CD4-positive, alpha-beta memory T cell (primary cell): Measurements from ENCODE around the gene DDX54. TPM values are rescaled to one million over a fixed set of nuclear protein-coding genes. Genes with fewer than 3 reads are reported as not detected.
"Not testable (repeated sequence)": the region's sequence is repeated elsewhere in the genome, so short reads cannot be mapped to it uniquely, and the experiment has no call there.

Source experiments
- CTCF ChIA-PET: fragments of 350-600 bp; sonication (Branson Sonifier 250); formaldehyde crosslinking; loops from one replicate; lab custom pipeline; 2021; ENCODE audit warnings: inconsistent platforms; ENCODE audit not compliant: partially characterized antibody; lab: Charles Lee
- POLR2A ChIA-PET: fragments of 350-600 bp; sonication (Branson Sonifier 250); formaldehyde crosslinking; loops from one replicate; lab custom pipeline; 2021; ENCODE audit not compliant: partially characterized antibody; lab: Charles Lee
- DNase-seq, 5 donors: peaks; one replicate each; pipeline versions ENCODE4 v3.0.0 to v3.0.0-alpha.2; 2020 to 2022; ENCODE audit warnings: mixed read lengths in 1 of 5
- H3K27ac ChIP-seq: one replicate; pipeline ENCODE4 v1.7.0; 2013; ENCODE audit warnings: low read depth, low read length
- H3K27me3 ChIP-seq: 2 replicates; pipeline ENCODE4 v1.7.0; 2013; ENCODE audit warnings: mild to moderate bottlenecking, low read length, moderate library complexity; ENCODE audit not compliant: insufficient read depth
- H3K36me3 ChIP-seq: 2 replicates; pipeline ENCODE4 v1.7.0; 2013; ENCODE audit warnings: mild to moderate bottlenecking, low read length, moderate library complexity; ENCODE audit not compliant: insufficient read depth
- H3K4me1 ChIP-seq: 2 replicates; pipeline ENCODE4 v1.7.0; 2013; ENCODE audit warnings: mild to moderate bottlenecking, low read length, moderate library complexity; ENCODE audit not compliant: insufficient read depth
- H3K4me3 ChIP-seq, 2 donors: one replicate each; pipeline ENCODE4 v1.7.0; 2013; ENCODE audit warnings: low read length in 2 of 2, mild to moderate bottlenecking in 1 of 2
- H3K9me3 ChIP-seq, 2 donors: one replicate each; pipeline ENCODE4 v1.7.0; 2013; ENCODE audit warnings: low read length in 2 of 2, control low read depth in 1 of 2; ENCODE audit not compliant: control insufficient read depth in 1 of 2
- H3K27ac Mint-ChIP-seq, 7 donors: one replicate each; pipeline ENCODE4 v1.8.0; 2020 to 2021; ENCODE audit warnings: mixed read lengths in 7 of 7, mild to moderate bottlenecking in 6 of 7, inconsistent platforms in 3 of 7, moderate library complexity in 3 of 7
- H3K27me3 Mint-ChIP-seq, 2 donors: one replicate each; pipeline ENCODE4 v1.8.0; 2020 to 2021; ENCODE audit warnings: mixed read lengths in 2 of 2
- H3K36me3 Mint-ChIP-seq, 2 donors: one replicate each; pipeline ENCODE4 v1.8.0; 2020 to 2021; ENCODE audit warnings: mixed read lengths in 2 of 2, inconsistent platforms in 1 of 2, mild to moderate bottlenecking in 1 of 2
- H3K4me1 Mint-ChIP-seq, 4 donors: one replicate each; pipeline ENCODE4 v1.8.0; 2020 to 2021; ENCODE audit warnings: mixed read lengths in 4 of 4, mild to moderate bottlenecking in 1 of 4
- H3K4me3 Mint-ChIP-seq, 8 donors: one replicate each; pipeline ENCODE4 v1.8.0; 2020 to 2021; ENCODE audit warnings: mixed read lengths in 8 of 8, mild to moderate bottlenecking in 7 of 8, moderate library complexity in 6 of 8, inconsistent platforms in 3 of 8
- H3K9me3 Mint-ChIP-seq, 8 donors: one replicate each; pipeline ENCODE4 v1.8.0; 2020 to 2021; ENCODE audit warnings: mixed read lengths in 8 of 8, mild to moderate bottlenecking in 5 of 8, inconsistent platforms in 3 of 8, moderate library complexity in 1 of 8
- intact Hi-C: fragments of 100-400 bp; cut with micrococcal nuclease; formaldehyde crosslinking; loops from one replicate; pipeline ENCODE4 v1.15.1; 2023
- polyA plus RNA-seq, 2 donors: library from polyadenylated mRNA; unstranded; fragments of 300-500 nt; fragmentation: Illumina TruSeq; gene quantifications; one replicate each; pipeline ENCODE4 v1.2.3, GENCODE V29; 2021
- total RNA-seq, 2 experiments: library from RNA; stranded (reverse); gene quantifications; one replicate each; pipeline ENCODE4 v1.2.3, GENCODE V29; 2021

The DDX54 gene
- total and polyA plus RNA-seq, 4 experiments from 2014 or later: 9.9 to 69.4 (median 52.3) TPM

GRCh38 chr12:113128802-113129663 is 56.2 kb downstream of the DDX54 start:
- Histone ChIP-seq H3K27me3 (no peaks in the 10 kb centered on the region), H3K4me3 (no peak overlapping the region), H3K4me1 (no peaks in the 10 kb centered on the region), H3K36me3 (no peaks in the 10 kb centered on the region), H3K27ac (no peak overlapping the region), H3K9me3 (no peaks in the 10 kb centered on the region)
- Mint-ChIP-seq H3K36me3 (no peaks in the 10 kb centered on the region), H3K27me3 (peaks cover 0 to 4% of the 10 kb centered on the region in 2 donors), H3K4me1 (peaks cover 0 to 6% (median 4%) of the 10 kb centered on the region in 4 donors), H3K27ac (peak overlapping the region in 4 of 7 donors; percentile 50 to 75 (median 60)), H3K9me3 (no peaks in the 10 kb centered on the region), H3K4me3 (no peak overlapping the region)
- ChIA-PET CTCF (interaction anchor here (1.8 kb wide), 1 partner anchor 45 kb away, joined by 4 read pairs; no protein-coding TSS in a partner anchor), POLR2A (no interaction called here)
- intact Hi-C loops: no loop called here
- DNase-seq: no peak

- no peak for DNase-seq
- Histone ChIP-seq H3K4me1 (no peaks in the 10 kb centered on the region), H3K4me3 (no peak overlapping the region), H3K27me3 (no peaks in the 10 kb centered on the region), H3K9me3 (no peaks in the 10 kb centered on the region), H3K27ac (no peak overlapping the region), H3K36me3 (no peaks in the 10 kb centered on the region)
- Mint-ChIP-seq H3K36me3 (no peaks in the 10 kb centered on the region), H3K4me3 (no peak overlapping the region), H3K9me3 (peaks cover 0 to 8% (median 4%) of the 10 kb centered on the region in 8 donors), H3K27me3 (peaks cover 0 to 4% of the 10 kb centered on the region in 2 donors), H3K4me1 (peaks cover 0 to 6% (median 4%) of the 10 kb centered on the region in 4 donors), H3K27ac (no peak overlapping the region)
- intact Hi-C loops: no loop called here
- ChIA-PET CTCF (no interaction called here), POLR2A (no interaction called here)
Observed at GRCh38 chr12:113127791-113128199, 57.5 kb downstream of the DDX54 start.

GRCh38 chr12:113120670-113121370 is 64.5 kb downstream of the DDX54 start:
- H3K27ac Mint-ChIP-seq: no peak overlapping the region
- no peak for DNase-seq
- no peak overlapping the region for H3K4me3 Mint-ChIP-seq
- ChIA-PET CTCF (interaction anchor here (0.8 to 1.1 kb wide), 2 partner anchors 53 to 72 kb away, joined by 3 read pairs; no protein-coding TSS in a partner anchor), POLR2A (no interaction called here)
- Histone ChIP-seq H3K4me3 (no peak overlapping the region), H3K27ac (no peak overlapping the region), H3K9me3 (no peaks in the 10 kb centered on the region), H3K27me3 (no peaks in the 10 kb centered on the region), H3K36me3 (no peaks in the 10 kb centered on the region), H3K4me1 (no peaks in the 10 kb centered on the region)
- H3K36me3 Mint-ChIP-seq: no peaks in the 10 kb centered on the region
- no peaks in the 10 kb centered on the region for H3K4me1 Mint-ChIP-seq
- intact Hi-C loops: no loop called here
- peaks cover 2% of the 10 kb centered on the region in 2 donors for H3K27me3 Mint-ChIP-seq
- H3K9me3 Mint-ChIP-seq: peaks cover 0 to 10% (median 4%) of the 10 kb centered on the region in 8 donors

- DNase-seq: no peak
- Histone ChIP-seq H3K36me3 (no peaks in the 10 kb centered on the region), H3K27me3 (no peaks in the 10 kb centered on the region), H3K4me3 (no peak overlapping the region), H3K9me3 (no peaks in the 10 kb centered on the region), H3K4me1 (no peaks in the 10 kb centered on the region), H3K27ac (no peak overlapping the region)
- no peak overlapping the region for H3K4me3 Mint-ChIP-seq
- no peaks in the 10 kb centered on the region for H3K36me3 Mint-ChIP-seq
- H3K27ac Mint-ChIP-seq: peak overlapping the region in 1 of 7 donors; percentile 57
- no peaks in the 10 kb centered on the region for H3K4me1 Mint-ChIP-seq
- CTCF ChIA-PET: interaction anchor here (1.1 kb wide), 1 partner anchor 71 kb away, joined by 3 read pairs; no protein-coding TSS in a partner anchor
- H3K27me3 Mint-ChIP-seq: peaks cover 2% of the 10 kb centered on the region in 2 donors
- POLR2A ChIA-PET: no interaction called here
- peaks cover 0 to 10% (median 4%) of the 10 kb centered on the region in 8 donors for H3K9me3 Mint-ChIP-seq
- intact Hi-C loops: no loop called here
Observed at GRCh38 chr12:113119980-113120669, 65.2 kb downstream of the DDX54 start.

DNA sequence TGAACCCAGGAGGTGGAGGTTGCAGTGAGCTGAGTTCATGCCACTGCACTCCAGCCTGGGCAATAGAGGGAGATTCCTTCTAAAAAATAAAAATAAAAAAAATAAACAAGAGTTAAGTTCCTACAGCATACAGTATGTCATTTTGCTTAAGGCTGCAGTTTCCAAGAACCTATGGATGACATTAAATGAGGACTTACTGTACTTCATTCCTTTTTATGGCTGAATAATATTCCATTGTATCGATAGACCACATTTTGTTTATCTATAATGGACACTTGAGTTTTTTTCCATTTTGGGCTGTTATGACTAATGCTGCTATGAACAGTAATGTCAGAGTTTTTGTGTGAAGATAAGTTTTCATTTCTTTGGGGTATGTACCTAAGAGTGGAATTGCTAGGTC is 67.1 kb downstream of the DDX54 start:
- POLR2A ChIA-PET: no interaction called here
- no peak overlapping the region for H3K27ac Mint-ChIP-seq
- DNase-seq: no peak
- H3K4me1 ChIP-seq: no peaks in the 10 kb centered on the region
- no peaks in the 10 kb centered on the region for H3K36me3 ChIP-seq
- no peaks in the 10 kb centered on the region for H3K4me1 Mint-ChIP-seq
- CTCF ChIA-PET: no interaction called here
- H3K36me3 Mint-ChIP-seq: no peaks in the 10 kb centered on the region
- no peak overlapping the region for H3K4me3 ChIP-seq
- H3K4me3 Mint-ChIP-seq: no peak overlapping the region
- H3K27me3 Mint-ChIP-seq: peaks cover 2% of the 10 kb centered on the region in 2 donors
- no peak overlapping the region for H3K27ac ChIP-seq
- H3K27me3 ChIP-seq: no peaks in the 10 kb centered on the region
- intact Hi-C loops: no loop called here
- H3K9me3 ChIP-seq: no peaks in the 10 kb centered on the region
- H3K9me3 Mint-ChIP-seq: peaks cover 0 to 7% (median 1%) of the 10 kb centered on the region in 8 donors

GRCh38 chr12:113117684-113118083 is 67.6 kb downstream of the DDX54 start:
- H3K27ac ChIP-seq, H3K27ac Mint-ChIP-seq, H3K4me3 Mint-ChIP-seq, H3K36me3 Mint-ChIP-seq, H3K36me3 ChIP-seq, H3K4me1 ChIP-seq, H3K9me3 Mint-ChIP-seq, H3K9me3 ChIP-seq, DNase-seq, H3K4me1 Mint-ChIP-seq, H3K27me3 ChIP-seq, H3K4me3 ChIP-seq, POLR2A ChIA-PET, H3K27me3 Mint-ChIP-seq, intact Hi-C loops, CTCF ChIA-PET: not testable (repeated sequence)

DNA sequence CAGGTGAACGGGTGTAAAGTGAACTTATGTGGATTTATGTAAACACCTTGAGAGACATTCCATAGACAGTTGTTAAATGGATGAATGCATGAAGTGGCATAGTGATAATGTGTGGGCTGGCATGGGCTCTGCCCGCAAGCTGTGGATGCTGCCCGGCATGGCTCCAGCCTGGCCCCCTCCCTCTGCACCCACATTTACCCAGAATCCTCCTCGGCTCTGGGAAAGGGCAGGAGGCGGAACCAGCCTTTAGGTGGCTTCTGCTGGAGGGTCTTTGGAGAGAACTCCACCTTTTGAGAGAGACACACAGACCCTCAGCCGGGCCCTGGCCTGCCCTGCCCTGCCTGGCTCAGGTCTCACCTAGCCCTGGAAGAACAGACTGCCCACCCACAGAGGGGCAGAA is 68.4 kb downstream of the DDX54 start:
- ChIA-PET CTCF (no interaction called here), POLR2A (no interaction called here)
- H3K27ac Mint-ChIP-seq: no peak overlapping the region

More for the DNA sequence above, 68.4 kb downstream of the DDX54 start:
- Mint-ChIP-seq H3K9me3 (no peaks in the 10 kb centered on the region), H3K4me1 (no peaks in the 10 kb centered on the region), H3K36me3 (no peaks in the 10 kb centered on the region), H3K4me3 (no peak overlapping the region), H3K27me3 (peaks cover 0 to 2% of the 10 kb centered on the region in 2 donors)
- Histone ChIP-seq H3K9me3 (no peaks in the 10 kb centered on the region), H3K27ac (no peak overlapping the region), H3K4me3 (no peak overlapping the region), H3K27me3 (no peaks in the 10 kb centered on the region), H3K4me1 (no peaks in the 10 kb centered on the region), H3K36me3 (no peaks in the 10 kb centered on the region)
- intact Hi-C loops: no loop called here
- DNase-seq: no peak
